ENCODE results near the gene PRSS57.

The PRSS57 gene

DNA sequence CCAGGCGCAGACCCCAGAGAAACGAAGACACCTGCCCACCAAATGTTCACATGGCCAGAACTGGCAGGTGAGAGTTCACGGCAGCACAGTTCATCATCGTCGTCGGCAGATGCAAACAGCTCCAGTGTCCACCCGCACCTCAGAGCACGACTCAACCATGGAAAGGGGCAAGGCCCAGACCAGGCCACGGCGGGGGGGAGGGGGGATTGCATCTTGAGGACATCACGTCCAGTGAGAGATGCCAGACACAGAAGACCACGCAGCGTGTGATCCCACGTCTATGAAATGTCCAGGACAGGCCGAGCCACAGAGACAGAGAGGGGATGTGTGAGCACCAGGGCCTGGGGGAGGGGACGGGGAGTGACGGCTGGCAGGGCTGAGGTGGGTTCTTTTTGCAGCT is 39.6 kb downstream of the PRSS57 start:
- no peak overlapping the region for H3K4me3 ChIP-seq (ENCODE audit: low read depth, low read length)
- TF ChIP-seq, protein P1, sequence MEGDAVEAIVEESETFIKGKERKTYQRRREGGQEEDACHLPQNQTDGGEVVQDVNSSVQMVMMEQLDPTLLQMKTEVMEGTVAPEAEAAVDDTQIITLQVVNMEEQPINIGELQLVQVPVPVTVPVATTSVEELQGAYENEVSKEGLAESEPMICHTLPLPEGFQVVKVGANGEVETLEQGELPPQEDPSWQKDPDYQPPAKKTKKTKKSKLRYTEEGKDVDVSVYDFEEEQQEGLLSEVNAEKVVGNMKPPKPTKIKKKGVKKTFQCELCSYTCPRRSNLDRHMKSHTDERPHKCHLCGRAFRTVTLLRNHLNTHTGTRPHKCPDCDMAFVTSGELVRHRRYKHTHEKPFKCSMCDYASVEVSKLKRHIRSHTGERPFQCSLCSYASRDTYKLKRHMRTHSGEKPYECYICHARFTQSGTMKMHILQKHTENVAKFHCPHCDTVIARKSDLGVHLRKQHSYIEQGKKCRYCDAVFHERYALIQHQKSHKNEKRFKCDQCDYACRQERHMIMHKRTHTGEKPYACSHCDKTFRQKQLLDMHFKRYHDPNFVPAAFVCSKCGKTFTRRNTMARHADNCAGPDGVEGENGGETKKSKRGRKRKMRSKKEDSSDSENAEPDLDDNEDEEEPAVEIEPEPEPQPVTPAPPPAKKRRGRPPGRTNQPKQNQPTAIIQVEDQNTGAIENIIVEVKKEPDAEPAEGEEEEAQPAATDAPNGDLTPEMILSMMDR (IDR thresholded peaks at IDR 0.05; ENCODE audit: low read depth, low read length), result no peak

DNA sequence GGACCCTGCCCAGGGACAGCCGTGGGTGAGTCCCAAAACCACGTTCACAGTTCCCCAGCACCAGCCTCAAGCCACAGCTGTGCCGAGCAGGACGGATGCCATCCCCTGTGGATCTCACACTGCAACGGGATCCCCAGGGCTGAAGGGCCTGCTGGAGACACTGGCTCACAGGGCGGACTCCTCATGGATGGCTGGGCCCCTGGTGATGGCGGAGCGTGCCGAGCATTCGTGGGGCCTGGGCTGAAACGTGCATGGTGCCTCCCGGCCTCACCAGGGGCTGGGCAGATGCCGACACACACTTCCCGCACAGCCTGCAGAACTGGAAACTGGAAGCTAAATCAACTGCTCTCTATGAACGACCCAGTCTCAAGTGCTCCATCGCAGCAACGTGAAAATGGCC is 41.8 kb downstream of the PRSS57 start:
- TF ChIP-seq, protein P1 (IDR thresholded peaks at IDR 0.05; ENCODE audit: low read depth, low read length), result no peak

DNA sequence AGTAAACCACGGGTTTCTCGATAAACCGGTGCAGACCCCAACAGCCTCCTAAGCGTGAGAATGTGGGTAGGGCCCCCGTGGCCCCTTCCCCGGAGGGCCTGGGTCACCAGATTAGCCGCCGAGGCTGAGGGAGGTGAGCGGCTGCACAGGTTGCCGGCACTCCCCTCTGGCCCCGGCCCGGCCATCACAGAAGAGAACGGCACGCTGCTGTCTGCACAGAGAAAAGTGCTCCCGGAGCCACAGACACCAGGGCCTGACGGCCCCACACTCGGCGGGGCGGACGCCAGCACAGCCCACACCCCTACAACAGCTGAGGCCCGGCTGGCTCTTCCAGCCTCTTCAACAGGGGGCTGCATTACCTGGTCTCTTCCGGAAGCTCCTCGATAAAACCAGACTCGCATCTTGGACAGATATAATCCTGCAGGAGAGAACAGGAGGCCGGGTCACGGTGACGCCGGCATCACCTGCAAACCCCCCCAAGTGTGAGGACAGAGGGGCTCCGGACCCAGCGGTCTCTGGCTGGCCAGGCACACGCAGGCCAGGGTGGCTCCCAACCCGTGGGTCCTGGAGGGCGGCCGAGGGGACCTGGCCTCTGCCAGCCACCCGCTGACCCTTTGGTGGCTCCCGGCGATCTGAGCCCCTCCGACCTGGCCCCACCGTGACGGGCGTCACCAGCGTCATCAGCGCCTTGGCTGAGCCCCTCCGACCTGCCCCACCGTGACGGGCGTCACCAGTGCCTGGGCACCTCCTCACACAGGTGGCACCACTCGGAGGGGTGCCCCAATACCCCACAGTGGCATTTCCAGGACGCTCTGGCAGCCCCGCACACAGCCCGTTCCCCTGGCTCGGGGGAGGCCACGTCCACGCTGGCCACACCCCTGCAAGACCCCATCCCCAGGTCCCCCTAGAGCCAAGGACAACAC is 42.5 kb downstream of the PRSS57 start:
- H3K4me3 ChIP-seq (ENCODE audit: low read depth, low read length), result no peak overlapping the region

More for the DNA sequence above, 41.8 kb downstream of the PRSS57 start:
- H3K4me3 ChIP-seq (ENCODE audit: low read depth, low read length), result no peak overlapping the region

DNA sequence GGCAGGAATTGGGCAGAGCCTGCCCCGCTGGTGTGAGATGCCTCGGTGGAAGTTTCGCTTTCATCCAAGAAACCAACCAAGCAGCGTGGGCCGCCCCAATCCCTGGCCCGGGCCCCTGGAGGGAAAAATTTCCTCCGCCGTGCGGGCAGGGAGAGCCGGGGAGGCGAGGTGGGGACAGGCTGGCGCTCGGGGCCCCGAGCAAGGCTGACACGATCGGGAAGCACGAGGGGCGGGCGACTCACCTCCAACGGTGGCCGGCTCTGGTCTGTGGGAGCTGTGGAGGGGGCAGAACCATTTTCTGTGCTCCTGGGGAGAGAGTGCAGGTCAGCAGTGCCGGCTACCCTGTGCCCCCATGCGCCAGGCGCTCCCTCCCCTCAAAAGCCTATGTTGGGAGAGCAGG is 43.3 kb downstream of the PRSS57 start:
- TF ChIP-seq, protein P1 (IDR thresholded peaks at IDR 0.05; ENCODE audit: low read depth, low read length), result no peak
- no peak overlapping the region for H3K4me3 ChIP-seq (ENCODE audit: low read depth, low read length)

More for the DNA sequence above, 42.5 kb downstream of the PRSS57 start:
- TF ChIP-seq, protein P1 (IDR thresholded peaks at IDR 0.05; ENCODE audit: low read depth, low read length), result no peak

DNA sequence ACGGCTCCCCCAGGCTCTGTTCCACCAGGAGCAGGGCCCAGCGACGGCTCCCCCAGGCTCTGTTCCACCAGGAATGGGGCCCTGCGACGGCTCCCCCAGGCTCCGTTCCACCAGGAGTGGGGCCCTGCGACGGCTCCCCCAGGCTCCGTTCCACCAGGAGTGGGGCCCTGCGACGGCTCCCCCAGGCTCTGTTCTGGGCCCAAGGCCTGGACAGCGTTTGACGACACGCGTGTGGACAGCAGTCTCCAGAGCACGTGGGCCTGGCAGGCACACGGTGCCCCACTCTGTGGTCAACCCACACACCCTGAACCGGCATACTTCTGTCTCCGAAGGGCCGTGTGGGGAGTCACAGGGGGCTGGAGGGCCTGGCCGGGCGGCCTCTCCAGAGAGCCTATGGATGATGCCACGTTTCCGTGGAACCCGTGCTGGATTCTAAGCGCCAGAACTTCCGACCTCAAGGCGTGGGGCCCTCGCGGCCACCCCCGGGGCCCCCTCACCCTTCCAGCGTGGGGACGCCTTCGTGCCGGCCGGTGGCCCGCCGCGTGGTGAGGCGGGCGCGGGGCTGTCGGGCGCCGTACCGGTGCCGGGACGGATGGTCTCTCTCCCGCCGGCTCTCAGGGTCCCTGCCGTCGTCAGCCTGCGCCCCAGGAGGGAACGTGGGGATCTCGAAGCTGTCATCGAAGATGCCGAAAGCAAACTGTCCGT is 44.0 kb downstream of the PRSS57 start:
- no peak overlapping the region for H3K4me3 ChIP-seq (ENCODE audit: low read depth, low read length)
- TF ChIP-seq, protein P1 (IDR thresholded peaks at IDR 0.05; ENCODE audit: low read depth, low read length), result no peak

DNA sequence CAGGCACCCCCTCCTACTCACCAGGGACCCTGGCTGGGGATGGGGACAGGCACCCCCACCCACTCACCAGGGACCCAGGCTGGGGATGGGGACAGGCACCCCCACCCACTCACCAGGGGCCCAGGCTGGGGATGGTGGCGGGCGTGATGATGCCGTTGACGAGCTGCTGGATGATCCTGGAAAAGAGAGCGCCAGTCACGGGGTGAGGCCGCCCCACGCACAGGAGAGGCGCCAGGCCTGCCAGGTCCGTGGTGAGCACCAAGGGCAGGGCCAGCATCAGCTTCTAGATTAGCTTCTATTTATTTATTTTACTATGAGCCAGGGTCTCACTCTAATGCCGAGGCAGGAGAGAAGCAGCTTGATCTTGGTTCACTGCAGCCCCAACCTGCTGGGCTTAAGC is 45.1 kb downstream of the PRSS57 start:
- TF ChIP-seq, protein P1 (IDR thresholded peaks at IDR 0.05; ENCODE audit: low read depth, low read length), result no peak
- H3K4me3 ChIP-seq (ENCODE audit: low read depth, low read length), result no peak overlapping the region
